ENCODE measurements around the gene TMEM44. TPM values are rescaled to one million over a fixed set of nuclear protein-coding genes. Genes with fewer than 3 reads are reported as not detected.

TMEM44 gene
- total RNA-seq, 4 donors from 2014 or later = 6.5 to 24.5 (median 19.5) TPM

DNA sequence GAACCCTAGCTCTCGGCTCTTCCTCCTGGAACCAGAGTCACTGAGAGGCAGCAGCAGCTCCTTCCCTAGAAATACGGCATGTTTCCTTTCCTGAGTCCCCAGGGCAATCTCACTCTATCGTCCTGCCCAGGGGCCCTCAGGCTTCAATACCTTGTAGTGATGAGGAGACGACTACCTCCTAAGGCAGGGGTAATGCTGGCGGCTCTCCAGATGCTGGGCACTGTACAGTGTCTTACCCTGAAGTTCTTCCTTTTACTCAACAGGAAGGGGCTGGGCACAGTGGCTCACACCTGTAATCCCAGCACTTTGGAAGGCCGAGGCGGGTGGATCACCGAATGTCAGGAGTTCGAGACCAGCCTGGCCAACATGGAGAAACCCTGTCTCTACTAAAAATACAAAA is 13.5 kb downstream of the TMEM44 start:
- DNase-seq = no peak
- H3K4me1 ChIP-seq = no peaks in the 10 kb centered on the region

DNA sequence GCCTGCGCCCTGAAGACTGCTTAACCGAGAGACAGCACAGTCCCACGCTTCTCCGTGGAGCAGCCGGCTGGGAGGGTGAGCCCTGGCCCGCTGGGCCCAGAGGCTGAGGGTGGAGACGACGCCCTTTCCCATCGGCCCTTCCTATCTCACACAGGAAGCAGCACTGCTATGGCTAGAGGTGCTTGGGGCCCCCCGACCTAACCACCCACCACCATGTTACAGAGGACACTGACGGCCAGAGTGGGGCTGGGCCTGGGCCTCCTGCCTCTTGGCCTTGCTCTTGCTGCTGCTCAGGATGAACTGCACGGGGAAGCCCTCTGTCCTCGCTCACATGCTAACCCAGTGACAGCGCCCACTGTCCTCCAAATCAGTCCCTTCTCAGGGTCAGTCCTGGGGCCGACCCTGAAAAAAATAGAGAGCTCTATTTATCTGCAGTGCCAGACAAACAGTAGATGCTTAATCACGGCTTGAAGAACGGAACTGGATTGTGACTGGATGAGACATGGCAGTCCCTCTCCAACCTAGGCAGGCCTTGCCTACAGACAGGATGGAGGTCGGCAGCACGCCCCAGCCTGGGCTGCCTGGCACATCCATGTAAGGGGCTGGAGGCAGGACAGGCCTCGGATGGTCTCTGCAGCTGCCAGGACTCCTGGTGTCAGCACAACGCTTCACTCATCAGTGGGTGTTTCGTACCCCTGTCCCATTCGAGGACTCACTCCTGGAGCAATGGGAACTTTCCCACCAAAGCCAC is 14.2 kb downstream of the TMEM44 start:
- Histone ChIP-seq H3K27me3 (no peaks in the 10 kb centered on the region), H3K27ac (no peak overlapping the region), H3K9me3 (no peaks in the 10 kb centered on the region), H3K36me3 (no peaks in the 10 kb centered on the region), H3K4me3 (no peak overlapping the region), H3K4me1 (no peaks in the 10 kb centered on the region)
- no peak for DNase-seq
- intact Hi-C loops (cut with DNase I; ENCODE audit: low total_unique reads) = no loop called here
- TF ChIP-seq, protein P1, sequence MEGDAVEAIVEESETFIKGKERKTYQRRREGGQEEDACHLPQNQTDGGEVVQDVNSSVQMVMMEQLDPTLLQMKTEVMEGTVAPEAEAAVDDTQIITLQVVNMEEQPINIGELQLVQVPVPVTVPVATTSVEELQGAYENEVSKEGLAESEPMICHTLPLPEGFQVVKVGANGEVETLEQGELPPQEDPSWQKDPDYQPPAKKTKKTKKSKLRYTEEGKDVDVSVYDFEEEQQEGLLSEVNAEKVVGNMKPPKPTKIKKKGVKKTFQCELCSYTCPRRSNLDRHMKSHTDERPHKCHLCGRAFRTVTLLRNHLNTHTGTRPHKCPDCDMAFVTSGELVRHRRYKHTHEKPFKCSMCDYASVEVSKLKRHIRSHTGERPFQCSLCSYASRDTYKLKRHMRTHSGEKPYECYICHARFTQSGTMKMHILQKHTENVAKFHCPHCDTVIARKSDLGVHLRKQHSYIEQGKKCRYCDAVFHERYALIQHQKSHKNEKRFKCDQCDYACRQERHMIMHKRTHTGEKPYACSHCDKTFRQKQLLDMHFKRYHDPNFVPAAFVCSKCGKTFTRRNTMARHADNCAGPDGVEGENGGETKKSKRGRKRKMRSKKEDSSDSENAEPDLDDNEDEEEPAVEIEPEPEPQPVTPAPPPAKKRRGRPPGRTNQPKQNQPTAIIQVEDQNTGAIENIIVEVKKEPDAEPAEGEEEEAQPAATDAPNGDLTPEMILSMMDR (IDR thresholded peaks at IDR 0.05) = no peak
- no peak for TF ChIP-seq POLR2A (IDR thresholded peaks at IDR 0.05)

More for the DNA sequence above, 13.5 kb downstream of the TMEM44 start:
- Histone ChIP-seq H3K4me3 (no peak overlapping the region), H3K27me3 (no peaks in the 10 kb centered on the region), H3K27ac (no peak overlapping the region), H3K36me3 (no peaks in the 10 kb centered on the region), H3K9me3 (no peaks in the 10 kb centered on the region)
- intact Hi-C loops (cut with DNase I; ENCODE audit: low total_unique reads) = no loop called here
- TF ChIP-seq, protein P1 (IDR thresholded peaks at IDR 0.05) = no peak
- no peak for TF ChIP-seq POLR2A (IDR thresholded peaks at IDR 0.05)

DNA sequence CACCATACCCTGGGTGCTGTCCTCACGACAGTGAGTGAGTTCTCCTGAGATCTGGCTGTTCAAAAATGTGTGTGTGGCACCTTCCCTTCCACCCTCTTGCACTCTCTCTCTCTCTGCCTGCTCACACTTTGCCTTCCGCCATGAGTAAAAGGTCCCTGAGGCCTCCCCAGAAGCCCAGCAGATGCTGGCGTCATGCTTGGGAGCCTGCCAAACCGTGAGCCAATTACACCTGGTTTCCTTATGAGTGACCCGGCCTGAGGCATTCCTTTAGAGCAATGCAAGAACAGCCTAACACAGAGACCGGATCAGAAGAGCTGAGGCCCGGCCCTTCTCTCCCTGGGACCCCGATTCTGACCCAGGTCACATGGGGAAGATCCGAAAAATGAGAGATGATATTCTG is 15.4 kb downstream of the TMEM44 start:
- Histone ChIP-seq H3K9me3 (no peaks in the 10 kb centered on the region), H3K4me3 (no peak overlapping the region), H3K27me3 (no peaks in the 10 kb centered on the region), H3K4me1 (no peaks in the 10 kb centered on the region), H3K27ac (no peak overlapping the region), H3K36me3 (no peaks in the 10 kb centered on the region)
- no peak for TF ChIP-seq POLR2A (IDR thresholded peaks at IDR 0.05)
- no peak for DNase-seq
- intact Hi-C loops (cut with DNase I; ENCODE audit: low total_unique reads) = no loop called here

DNA sequence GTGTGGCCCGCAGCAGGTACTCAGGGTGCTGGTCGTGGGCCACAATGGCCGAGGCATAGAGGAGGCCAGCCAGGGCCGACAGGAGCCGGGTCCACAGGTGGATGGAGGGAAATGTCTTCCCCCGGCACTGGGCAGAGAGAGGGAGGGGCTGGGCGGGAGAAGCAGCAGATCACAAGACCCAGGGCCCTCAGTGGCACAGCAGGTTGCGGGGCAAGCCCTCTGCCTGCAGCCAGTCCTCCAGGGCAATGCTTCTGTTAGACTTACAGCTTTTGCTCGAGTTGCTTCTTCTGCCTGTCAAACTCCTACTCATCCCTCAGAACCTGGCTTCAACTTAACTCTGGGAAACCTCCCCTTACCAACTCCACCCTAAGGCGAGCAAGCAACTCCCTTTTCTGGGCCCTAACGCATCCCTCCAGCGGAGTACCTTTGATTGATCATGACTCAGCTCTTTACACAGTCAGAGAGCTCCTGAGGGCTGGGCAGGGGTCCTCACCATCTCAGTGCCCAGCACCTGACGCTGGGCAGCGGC is 16.0 kb downstream of the TMEM44 start:
- DNase-seq = no peak
- TF ChIP-seq, protein P1 (IDR thresholded peaks at IDR 0.05) = no peak
- Histone ChIP-seq H3K4me1 (no peaks in the 10 kb centered on the region), H3K27me3 (no peaks in the 10 kb centered on the region), H3K27ac (no peak overlapping the region), H3K4me3 (no peak overlapping the region), H3K9me3 (no peaks in the 10 kb centered on the region), H3K36me3 (no peaks in the 10 kb centered on the region)
- intact Hi-C loops (cut with DNase I; ENCODE audit: low total_unique reads) = no loop called here

DNA sequence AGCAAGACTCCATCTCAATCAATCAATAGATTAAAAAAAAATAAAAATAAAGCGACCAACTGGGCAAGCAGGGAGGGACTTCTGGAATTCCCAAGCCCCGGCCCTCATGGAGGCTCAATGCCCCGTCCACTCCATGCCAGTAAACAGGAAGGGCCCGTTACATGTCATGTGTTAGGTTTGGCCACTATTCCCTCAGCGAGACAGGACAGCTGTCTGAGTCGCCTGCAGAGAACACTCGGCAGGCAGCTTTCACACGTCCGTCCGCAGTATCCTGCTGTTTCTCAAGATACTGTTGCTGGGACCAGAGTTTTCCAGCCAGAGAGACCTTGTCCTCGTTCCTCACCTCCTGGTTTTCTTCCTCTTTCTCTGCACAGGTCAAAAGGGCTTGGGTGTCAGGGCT is 18.0 kb downstream of the TMEM44 start:
- TF ChIP-seq POLR2A (IDR thresholded peaks at IDR 0.05) = no peak
- TF ChIP-seq, protein P1 (IDR thresholded peaks at IDR 0.05) = no peak
- Histone ChIP-seq H3K36me3 (no peaks in the 10 kb centered on the region), H3K9me3 (no peaks in the 10 kb centered on the region), H3K4me1 (no peaks in the 10 kb centered on the region), H3K27ac (no peak overlapping the region), H3K4me3 (no peak overlapping the region), H3K27me3 (no peaks in the 10 kb centered on the region)
- intact Hi-C loops (cut with DNase I; ENCODE audit: low total_unique reads) = no loop called here
- DNase-seq = no peak
